Activated naive CD8-positive, alpha-beta T cell treated with anti-CD3 and anti-CD28 coated beads, Interleukin-2, amount 50 U/mL, for 24 hours (primary cell): ENCODE results near the gene SEMA6D.

Experiments
- ATAC-seq: fragments of 150-1000 bp; cut with Tn5 transposase; one replicate; pipeline ENCODE4 v1.10.0; 2021
- DNase-seq: peaks from one replicate; pipeline ENCODE4 v3.0.0; 2021
- H3K27ac Mint-ChIP-seq: one replicate; pipeline ENCODE4 v1.8.0; 2021; ENCODE audit warnings: mild to moderate bottlenecking, mixed read lengths
- H3K27me3 Mint-ChIP-seq: one replicate; pipeline ENCODE4 v1.8.0; 2021; ENCODE audit warnings: mixed read lengths
- H3K36me3 Mint-ChIP-seq: one replicate; pipeline ENCODE4 v1.8.0; 2021; ENCODE audit warnings: low read depth, mixed read lengths
- H3K4me1 Mint-ChIP-seq: one replicate; pipeline ENCODE4 v1.8.0; 2021; ENCODE audit warnings: mixed read lengths
- H3K4me3 Mint-ChIP-seq: one replicate; pipeline ENCODE4 v1.8.0; 2021; ENCODE audit warnings: mild to moderate bottlenecking, moderate library complexity, mixed read lengths
- H3K9me3 Mint-ChIP-seq: one replicate; pipeline ENCODE4 v1.8.0; 2021; ENCODE audit warnings: mixed read lengths

Gene SEMA6D

GRCh38 chr15:47717036-47717612, at the start of gene SEMA6D:
Gene SEMA6D, plus strand, starts transcription at chr15:47717505. Its CDS starts 42,294 bp downstream, at chr15:47759799.
- Mint-ChIP-seq H3K27ac (no peak within 1 kb of the TSS), H3K9me3 (no peaks in the 10 kb centered on the region), H3K27me3 (peaks cover 48% of the 10 kb centered on the region), H3K4me1 (peaks cover 9% of the 10 kb centered on the region), H3K4me3 (no peak within 1 kb of the TSS), H3K36me3 (no peaks in the 10 kb centered on the region)
- no peak for DNase-seq
- no peak for ATAC-seq

GRCh38 chr15:47669221-47669620, 48.1 kb upstream of the SEMA6D start:
- ATAC-seq: no peak
- H3K36me3 Mint-ChIP-seq: no peaks in the 10 kb centered on the region
- H3K27me3 Mint-ChIP-seq: peaks cover 2% of the 10 kb centered on the region
- no peak overlapping the region for H3K4me3 Mint-ChIP-seq
- H3K9me3 Mint-ChIP-seq: no peaks in the 10 kb centered on the region
- no peaks in the 10 kb centered on the region for H3K4me1 Mint-ChIP-seq
- DNase-seq: no peak
- no peak overlapping the region for H3K27ac Mint-ChIP-seq

GRCh38 chr15:47670365-47670764, 46.9 kb upstream of the SEMA6D start:
- DNase-seq (no peak), ATAC-seq (no peak)
- Mint-ChIP-seq H3K4me3 (no peak overlapping the region), H3K9me3 (peaks cover 4% of the 10 kb centered on the region), H3K27me3 (peaks cover 2% of the 10 kb centered on the region), H3K27ac (no peak overlapping the region), H3K36me3 (no peaks in the 10 kb centered on the region), H3K4me1 (no peaks in the 10 kb centered on the region)

- DNase-seq: no peak
- Mint-ChIP-seq H3K4me3 (no peak overlapping the region), H3K27me3 (peaks cover 2% of the 10 kb centered on the region), H3K27ac (no peak overlapping the region), H3K36me3 (no peaks in the 10 kb centered on the region), H3K9me3 (peaks cover 4% of the 10 kb centered on the region), H3K4me1 (no peaks in the 10 kb centered on the region)
- no peak for ATAC-seq
These were observed 44.0 kb upstream of the SEMA6D start for GRCh38 chr15:47673232-47673761.

GRCh38 chr15:47674586-47675232, 42.6 kb upstream of the SEMA6D start:
- DNase-seq (no peak), ATAC-seq (no peak)
- Mint-ChIP-seq H3K27ac (no peak overlapping the region), H3K9me3 (peaks cover 4% of the 10 kb centered on the region), H3K27me3 (peaks cover 2% of the 10 kb centered on the region), H3K4me1 (no peaks in the 10 kb centered on the region), H3K4me3 (no peak overlapping the region), H3K36me3 (no peaks in the 10 kb centered on the region)

- no peak overlapping the region for H3K27ac Mint-ChIP-seq
- no peak overlapping the region for H3K4me3 Mint-ChIP-seq
- no peaks in the 10 kb centered on the region for H3K4me1 Mint-ChIP-seq
- peaks cover 4% of the 10 kb centered on the region for H3K9me3 Mint-ChIP-seq
- DNase-seq (no peak), ATAC-seq (no peak)
- H3K36me3 Mint-ChIP-seq: no peaks in the 10 kb centered on the region
- H3K27me3 Mint-ChIP-seq: no peaks in the 10 kb centered on the region
These were observed 41.6 kb upstream of the SEMA6D start for GRCh38 chr15:47675735-47676134.

GRCh38 chr15:47678040-47678439, 39.3 kb upstream of the SEMA6D start:
- ATAC-seq (no peak), DNase-seq (no peak)
- Mint-ChIP-seq H3K36me3 (no peaks in the 10 kb centered on the region), H3K4me1 (no peaks in the 10 kb centered on the region), H3K27me3 (no peaks in the 10 kb centered on the region), H3K4me3 (no peak overlapping the region), H3K27ac (no peak overlapping the region), H3K9me3 (peaks cover 4% of the 10 kb centered on the region)

- no peaks in the 10 kb centered on the region for H3K4me1 Mint-ChIP-seq
- no peak for ATAC-seq
- no peak overlapping the region for H3K4me3 Mint-ChIP-seq
- H3K27ac Mint-ChIP-seq: no peak overlapping the region
- no peaks in the 10 kb centered on the region for H3K9me3 Mint-ChIP-seq
- DNase-seq: no peak
- H3K27me3 Mint-ChIP-seq: no peaks in the 10 kb centered on the region
- H3K36me3 Mint-ChIP-seq: no peaks in the 10 kb centered on the region
These were observed 34.6 kb upstream of the SEMA6D start for GRCh38 chr15:47682661-47683060.

- Mint-ChIP-seq H3K27ac (no peak overlapping the region), H3K4me3 (no peak overlapping the region), H3K27me3 (no peaks in the 10 kb centered on the region), H3K36me3 (no peaks in the 10 kb centered on the region), H3K9me3 (no peaks in the 10 kb centered on the region), H3K4me1 (no peaks in the 10 kb centered on the region)
- ATAC-seq: no peak
- no peak for DNase-seq
These were observed 32.0 kb upstream of the SEMA6D start for GRCh38 chr15:47685141-47685870.

GRCh38 chr15:47688573-47689086, 28.7 kb upstream of the SEMA6D start:
- H3K9me3 Mint-ChIP-seq: no peaks in the 10 kb centered on the region
- DNase-seq (no peak), ATAC-seq (no peak)
- no peaks in the 10 kb centered on the region for H3K4me1 Mint-ChIP-seq
- no peak overlapping the region for H3K27ac Mint-ChIP-seq
- H3K36me3 Mint-ChIP-seq: no peaks in the 10 kb centered on the region
- no peak overlapping the region for H3K4me3 Mint-ChIP-seq
- H3K27me3 Mint-ChIP-seq: no peaks in the 10 kb centered on the region

GRCh38 chr15:47689660-47690059, 27.6 kb upstream of the SEMA6D start:
- ATAC-seq: no peak
- no peaks in the 10 kb centered on the region for H3K9me3 Mint-ChIP-seq
- H3K4me1 Mint-ChIP-seq: no peaks in the 10 kb centered on the region
- H3K4me3 Mint-ChIP-seq: no peak overlapping the region
- no peak overlapping the region for H3K27ac Mint-ChIP-seq
- no peaks in the 10 kb centered on the region for H3K27me3 Mint-ChIP-seq
- no peaks in the 10 kb centered on the region for H3K36me3 Mint-ChIP-seq
- no peak for DNase-seq

- no peaks in the 10 kb centered on the region for H3K27me3 Mint-ChIP-seq
- H3K9me3 Mint-ChIP-seq: no peaks in the 10 kb centered on the region
- H3K4me3 Mint-ChIP-seq: no peak overlapping the region
- H3K4me1 Mint-ChIP-seq: no peaks in the 10 kb centered on the region
- H3K36me3 Mint-ChIP-seq: no peaks in the 10 kb centered on the region
- no peak for ATAC-seq
- no peak overlapping the region for H3K27ac Mint-ChIP-seq
- DNase-seq: no peak
These were observed 25.4 kb upstream of the SEMA6D start for GRCh38 chr15:47691882-47692281.

- Mint-ChIP-seq H3K36me3 (no peaks in the 10 kb centered on the region), H3K27me3 (no peaks in the 10 kb centered on the region), H3K27ac (no peak overlapping the region), H3K9me3 (no peaks in the 10 kb centered on the region), H3K4me3 (no peak overlapping the region), H3K4me1 (no peaks in the 10 kb centered on the region)
- no peak for DNase-seq
- no peak for ATAC-seq
These were observed 21.0 kb upstream of the SEMA6D start for GRCh38 chr15:47696351-47696750.

GRCh38 chr15:47705281-47705997, 11.9 kb upstream of the SEMA6D start:
- H3K9me3 Mint-ChIP-seq: no peaks in the 10 kb centered on the region
- no peaks in the 10 kb centered on the region for H3K27me3 Mint-ChIP-seq
- no peak overlapping the region for H3K27ac Mint-ChIP-seq
- ATAC-seq (no peak), DNase-seq (no peak)
- H3K4me3 Mint-ChIP-seq: no peak overlapping the region
- H3K4me1 Mint-ChIP-seq: no peaks in the 10 kb centered on the region
- no peaks in the 10 kb centered on the region for H3K36me3 Mint-ChIP-seq
